CD4-positive, alpha-beta T cell treated with Interferon gamma for 1 hour (primary cell): ENCODE results near the gene OXLD1.

ENCODE experiments used
- DNase-seq: peaks from one replicate; pipeline ENCODE4 v3.0.0-alpha.2; 2020

The OXLD1 gene

GRCh38 chr17:81682565-81683207 is 16.3 kb upstream of the OXLD1 start:
- no peak for DNase-seq

DNA sequence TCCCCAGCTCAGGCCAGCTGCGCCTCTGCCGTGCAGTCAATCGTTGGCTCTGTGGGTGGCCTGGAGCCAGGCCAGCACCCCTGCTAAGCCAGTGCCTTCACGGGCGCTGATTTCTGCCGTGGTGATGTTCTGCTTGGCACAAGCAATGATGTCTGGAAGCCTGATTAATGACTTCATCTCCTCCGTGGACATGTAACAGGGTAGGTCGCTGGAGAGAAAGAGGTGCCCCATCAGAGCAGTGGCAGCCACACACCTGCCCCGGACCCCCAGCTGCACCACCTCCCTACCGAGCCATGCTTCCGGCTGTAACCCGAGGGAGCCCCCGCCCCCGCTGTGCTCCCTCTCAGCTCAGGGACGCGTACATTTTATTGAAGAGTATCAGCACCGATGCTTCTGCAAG is 15.3 kb upstream of the OXLD1 start:
- no peak for DNase-seq

DNA sequence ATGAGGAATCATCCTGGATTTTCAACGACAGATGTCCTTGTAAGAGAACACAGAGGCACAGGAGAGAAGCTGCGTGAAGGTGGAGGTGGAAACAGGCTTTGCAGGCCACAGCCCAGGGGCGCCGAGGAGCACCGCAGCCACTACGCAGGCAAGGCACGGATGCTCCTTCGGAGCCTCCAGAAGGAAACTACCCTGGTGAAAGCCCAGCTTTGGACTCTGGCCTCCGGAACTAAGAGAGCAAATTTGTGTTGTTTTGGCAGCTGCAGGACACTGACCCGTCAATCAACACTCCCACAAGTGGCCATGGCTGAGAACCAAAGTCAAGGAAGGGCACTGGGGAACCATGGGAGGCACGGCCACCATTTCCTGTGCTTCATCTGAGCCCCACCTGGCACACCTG is 13.7 kb upstream of the OXLD1 start:
- no peak for DNase-seq

- DNase-seq, result no peak
Measured at GRCh38 chr17:81676906-81677305, 10.5 kb upstream of the OXLD1 start.

GRCh38 chr17:81675515-81676221 is 9.3 kb upstream of the OXLD1 start:
- DNase-seq, result peak; percentile 37

- no peak for DNase-seq
Measured at GRCh38 chr17:81673561-81674258, 7.3 kb upstream of the OXLD1 start.

GRCh38 chr17:81672954-81673353 is 6.5 kb upstream of the OXLD1 start:
- DNase-seq, result no peak

DNA sequence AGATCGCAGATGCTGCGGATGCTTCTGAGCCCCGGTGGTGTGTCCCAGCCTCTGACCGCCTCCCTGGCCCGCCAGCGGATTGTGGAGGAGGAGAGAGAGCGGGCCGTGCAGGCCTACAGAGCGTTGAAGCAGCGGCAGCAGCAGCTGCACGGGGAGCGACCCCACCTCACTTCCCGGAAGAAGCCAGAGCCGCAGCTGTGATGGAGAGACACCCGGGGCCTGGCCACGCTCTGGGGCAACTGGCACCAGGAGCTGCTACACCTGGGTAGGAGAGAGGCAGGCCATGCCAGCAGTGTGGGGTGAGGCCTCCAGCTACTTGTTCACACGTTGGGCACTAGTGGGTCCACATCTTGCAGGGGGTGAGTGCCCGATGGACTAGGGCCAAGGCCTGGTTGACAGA is 6.1 kb upstream of the OXLD1 start:
- no peak for DNase-seq

DNA sequence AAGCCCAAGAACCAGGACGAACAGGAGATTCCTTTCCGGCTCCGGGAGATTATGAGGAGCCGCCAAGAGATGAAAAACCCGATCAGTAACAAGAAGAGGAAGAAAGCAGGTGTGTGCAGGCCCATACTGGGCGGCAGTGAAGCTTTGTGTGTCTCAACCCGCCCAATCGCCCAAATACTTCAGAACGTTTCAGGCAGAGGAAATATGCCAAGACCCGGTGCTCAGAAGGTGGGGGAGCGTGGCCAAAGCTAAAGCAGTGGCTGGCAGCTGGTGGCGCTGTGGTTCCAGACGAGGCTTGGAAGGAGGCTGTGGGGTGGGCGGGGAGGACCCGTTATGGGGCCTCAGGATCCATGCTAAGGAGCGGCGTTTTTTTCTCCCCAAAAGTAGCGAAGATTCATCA is 1.3 kb upstream of the OXLD1 start:
- DNase-seq, result no peak

GRCh38 chr17:81666092-81666341 is 388 bp downstream of the OXLD1 start:
- no peak for DNase-seq

- DNase-seq, result peak; percentile 32
Measured at GRCh38 chr17:81665205-81666091, 957 bp downstream of the OXLD1 start.

DNA sequence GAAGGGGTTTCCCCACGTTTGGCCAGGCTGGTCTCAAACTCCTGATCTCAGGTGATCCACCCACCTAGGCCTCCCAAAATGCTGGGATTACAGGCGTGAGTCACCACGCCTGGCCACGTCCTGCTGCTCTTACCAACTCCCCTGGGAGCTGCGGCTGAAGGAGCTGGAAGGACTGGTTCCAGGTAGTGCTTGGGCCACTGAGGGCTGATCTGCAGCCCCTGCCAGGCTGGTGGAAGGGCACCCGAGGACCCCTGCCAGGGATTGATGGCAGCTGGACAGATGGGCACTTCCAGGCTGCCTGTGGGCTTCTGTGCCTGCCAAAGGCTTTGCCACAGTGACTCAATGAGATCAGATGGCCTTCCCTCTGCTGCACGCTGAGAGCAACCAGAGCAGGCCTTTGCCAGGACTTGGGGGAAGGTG is 2.3 kb downstream of the OXLD1 start:
- DNase-seq, result no peak

- no peak for DNase-seq
Measured at GRCh38 chr17:81662002-81662401, 4.4 kb downstream of the OXLD1 start.

DNA sequence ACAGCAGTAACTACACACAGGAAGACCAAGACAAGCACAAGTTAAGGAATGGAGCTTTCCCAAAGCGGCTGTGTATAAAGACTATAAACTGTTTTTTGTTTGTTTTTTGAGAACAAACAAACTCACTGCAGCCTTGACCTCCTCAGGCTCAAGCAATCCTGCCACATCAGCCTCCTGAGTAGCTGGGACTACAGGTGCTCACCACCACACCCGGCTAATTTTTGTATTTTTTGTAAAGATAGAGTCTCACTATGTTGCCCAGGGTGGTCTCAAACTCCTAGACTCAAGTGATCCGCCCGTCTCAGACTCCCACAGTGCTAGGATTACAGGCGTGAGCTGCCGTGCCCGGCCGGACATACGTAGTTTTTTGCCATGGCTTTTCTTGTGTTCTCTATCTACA is 6.0 kb downstream of the OXLD1 start:
- DNase-seq, result no peak

DNA sequence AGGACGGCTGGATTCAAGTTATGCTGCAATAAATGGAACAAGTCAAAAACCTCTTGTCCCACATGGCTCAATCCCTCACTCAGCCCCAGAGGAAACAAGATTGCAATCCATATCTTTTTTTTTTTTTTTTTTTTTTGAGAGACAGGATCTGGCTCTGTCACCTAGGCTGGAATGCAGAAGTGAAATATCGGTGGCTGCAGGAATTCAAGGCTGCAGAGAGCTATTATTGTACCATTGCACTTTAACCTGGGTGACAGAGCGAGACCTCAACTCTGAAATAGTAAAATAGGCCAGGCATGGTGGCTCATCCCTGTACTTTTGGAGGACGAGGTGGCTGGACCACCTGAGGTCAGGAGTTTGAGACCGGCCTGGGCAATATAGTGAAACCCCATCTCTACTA is 7.4 kb downstream of the OXLD1 start:
- no peak for DNase-seq

DNA sequence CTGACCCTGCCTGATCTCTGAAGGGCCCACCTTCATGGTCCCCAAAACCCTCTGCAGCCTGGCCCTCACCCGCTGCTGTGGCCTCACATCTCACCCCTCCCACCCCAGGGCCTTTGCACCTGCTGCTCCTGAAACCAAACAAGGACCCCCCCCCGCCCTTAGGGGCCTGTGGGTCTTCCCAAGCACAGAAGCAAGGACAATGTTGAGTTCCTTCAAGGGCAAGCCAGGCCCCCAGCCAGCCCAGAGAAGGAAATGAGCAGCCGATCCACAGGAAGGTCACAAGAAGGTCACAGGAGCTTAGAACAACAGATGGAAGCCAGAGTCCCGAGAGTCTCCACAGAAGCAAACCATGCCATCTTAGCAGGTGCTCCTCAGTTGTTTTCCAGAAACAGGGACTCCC is 9.6 kb downstream of the OXLD1 start:
- no peak for DNase-seq

- no peak for DNase-seq
Measured at GRCh38 chr17:81656118-81656743, 10.2 kb downstream of the OXLD1 start, which contains the start of gene PDE6G. PDE6G (minus strand) TSS chr17:81656542; CDS start chr17:81653305, 3,237 bp downstream.

DNA sequence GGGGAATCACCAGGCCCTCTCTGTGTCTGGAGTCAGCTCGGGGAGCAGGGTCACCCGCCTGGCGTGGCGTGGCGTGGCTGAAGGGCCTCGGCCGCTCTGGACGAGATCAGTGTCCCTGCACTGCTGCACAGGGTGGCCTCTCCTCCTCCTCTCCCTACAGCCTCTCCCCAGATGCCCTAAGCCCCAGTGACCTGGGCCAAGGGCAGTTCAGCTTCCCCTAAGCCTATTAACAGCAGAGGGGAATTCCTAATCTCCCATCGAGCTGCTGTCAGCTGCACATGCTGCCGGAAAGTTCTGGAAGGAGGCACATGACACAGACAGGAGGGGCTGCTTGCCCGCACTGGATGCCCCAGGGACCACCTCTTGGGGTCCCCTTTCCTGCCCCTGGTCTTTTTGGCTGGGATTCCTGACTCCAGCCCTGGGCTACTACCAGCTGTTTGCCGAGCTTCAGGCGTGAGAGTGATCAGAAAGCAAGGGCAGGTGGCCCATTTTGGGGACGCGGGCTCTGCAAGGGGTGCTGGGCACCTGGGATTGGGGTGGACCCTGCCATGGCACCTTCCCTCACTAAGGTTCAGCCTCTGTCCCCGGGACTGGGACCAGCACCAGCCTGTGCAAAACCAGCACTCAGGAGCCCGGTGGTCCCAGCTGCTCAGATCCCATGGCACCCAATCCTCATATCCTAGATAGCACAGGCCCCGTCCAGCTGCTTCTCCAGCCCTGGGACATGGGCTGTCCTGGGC is 10.9 kb downstream of the OXLD1 start:
- no peak for DNase-seq

GRCh38 chr17:81652906-81653771 is 13.3 kb downstream of the OXLD1 start:
- DNase-seq, result no peak

DNA sequence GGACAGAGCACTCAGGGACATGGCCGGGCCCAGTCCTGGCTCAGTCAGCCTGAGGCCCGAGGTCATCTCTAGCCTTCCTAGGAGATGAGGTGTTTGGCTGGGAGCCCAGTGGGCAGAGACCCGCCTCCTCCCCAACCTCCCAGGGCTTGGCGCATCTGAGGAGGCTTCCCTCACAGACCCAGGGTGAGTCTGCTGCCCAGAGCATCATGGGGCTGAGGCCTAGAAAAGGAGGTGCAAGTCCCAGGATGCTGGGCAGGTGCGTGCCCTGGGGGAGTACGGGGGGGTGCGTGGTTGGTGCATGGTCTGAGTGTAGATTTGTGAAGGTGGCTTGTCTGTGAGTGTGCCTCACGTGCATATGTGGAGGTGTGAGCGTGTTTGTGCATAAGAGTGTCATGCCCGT is 14.7 kb downstream of the OXLD1 start:
- DNase-seq, result no peak

DNA sequence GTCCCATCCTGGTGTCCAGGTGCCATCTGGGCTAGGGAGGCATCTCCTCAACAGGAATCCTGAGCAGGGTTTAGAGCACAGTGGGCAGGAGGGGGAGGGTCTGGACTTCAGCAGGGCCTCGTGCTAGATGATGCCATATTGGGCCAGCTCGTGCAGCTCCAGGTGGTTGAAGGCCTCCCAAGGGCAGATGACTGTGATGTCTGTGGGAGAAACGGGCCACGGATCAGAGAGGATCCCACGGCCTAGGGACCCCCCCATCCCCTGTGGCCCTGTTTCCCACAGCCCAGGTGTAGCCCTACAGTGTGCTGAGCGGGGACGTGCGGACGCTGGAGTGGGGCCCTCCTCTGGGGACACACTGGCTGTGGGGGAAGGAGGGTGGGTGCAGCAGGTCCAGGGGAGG is 15.5 kb downstream of the OXLD1 start:
- no peak for DNase-seq
